GM23338 (cell line): Measurements from ENCODE around the gene ARID3B.

Experiments
- CTCF ChIP-seq, 2 experiments: fragments of 200-600 bp in 1 of 2; sonication (generic) in 1 of 2; conservative IDR thresholded peaks; 2 replicates each; pipeline versions ENCODE4 v1.5.1 to v1.6.1; 2016 to 2017; ENCODE audit warnings: antibody characterized with exemption in 2 of 2, low read depth in 2 of 2, mild to moderate bottlenecking in 2 of 2, moderate library complexity in 1 of 2
- EZH2 ChIP-seq: fragments of 200-600 bp; sonication (generic); IDR thresholded peaks from one replicate; pipeline ENCODE4 v1.8.0; 2017; ENCODE audit warnings: antibody characterized with exemption, mild to moderate bottlenecking, low read depth; ENCODE audit not compliant: unreplicated experiment
- NANOG ChIP-seq: IDR thresholded peaks from 2 replicates; pipeline ENCODE4 v1.6.1; 2016; ENCODE audit warnings: antibody characterized with exemption, borderline replicate concordance
- REST ChIP-seq: IDR thresholded peaks from one replicate; pipeline ENCODE4 v1.6.1; 2018; ENCODE audit warnings: antibody characterized with exemption; ENCODE audit not compliant: unreplicated experiment
- ZNF114 ChIP-seq: fragments of 250-450 bp; sonication (Bioruptor Pico); IDR thresholded peaks from 2 replicates; pipeline ENCODE4 v1.5.0; 2020; ENCODE audit warnings: mild to moderate bottlenecking, moderate library complexity

- TF ChIP-seq ZNF114 (no peak), EZH2 (no peak), CTCF (conservative IDR thresholded peaks at IDR 0.05; ENCODE audit: low read depth in 2 of 2) (no peak), REST (no peak), NANOG (no peak)
These were observed 51.2 kb downstream of the ARID3B start for GRCh38 chr15:74592222-74592621.
